ENCODE results near the gene COA3.

GRCh38 chr17:42843358-42843934 is 44.9 kb upstream of the COA3 start:
- TF ChIP-seq CTCF (IDR thresholded peaks at IDR 0.05) (peak; percentile 67 to 83), POLR2A (IDR thresholded peaks at IDR 0.05) (no peak), EP300 (IDR thresholded peaks at IDR 0.05) (no peak), POLR2AphosphoS5 (IDR thresholded peaks at IDR 0.05) (no peak)

Data from suprapubic skin (tissue), 4 donors.